Mammary epithelial cell (primary cell): Measurements from ENCODE around the gene SORCS1.

ENCODE experiments used
- EZH2 ChIP-seq: IDR thresholded peaks from 2 replicates; pipeline ENCODE4 v1.6.1; 2012; ENCODE audit warnings: low read length, inconsistent platforms, borderline replicate concordance
- TF ChIP-seq, protein P1 (sequence below), 2 donors: IDR thresholded peaks in 1 of 2; conservative IDR thresholded peaks in 1 of 2; 2 replicates each; pipeline ENCODE4 v1.5.1; 2011 to 2012; ENCODE audit warnings: inconsistent platforms in 2 of 2, low read length in 2 of 2, mild to moderate bottlenecking in 2 of 2, control low read depth in 1 of 2, low read depth in 1 of 2; ENCODE audit not compliant: insufficient read depth in 1 of 2; ENCODE audit errors: extremely low read depth in 1 of 2

DNA sequence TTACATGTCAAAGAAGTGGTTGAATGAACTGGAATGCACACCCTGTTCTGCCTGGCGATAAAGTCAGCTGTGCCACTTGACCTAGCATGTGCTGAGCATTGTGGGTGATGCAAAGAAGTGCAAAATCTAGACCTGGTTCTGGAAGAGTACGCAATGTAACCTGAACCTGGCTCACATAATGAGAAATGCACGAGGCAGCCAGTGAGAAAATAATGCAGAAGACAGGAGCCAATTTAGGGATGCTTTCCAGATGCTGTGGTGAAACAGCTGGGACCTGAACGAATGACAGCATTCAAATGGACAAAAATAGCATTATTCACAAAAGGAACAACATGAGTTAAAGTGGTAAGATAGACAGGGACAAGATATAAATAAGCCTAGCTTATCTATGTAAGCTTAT is 402.6 kb downstream of the SORCS1 start:
- no peak for TF ChIP-seq EZH2
- TF ChIP-seq, protein P1, sequence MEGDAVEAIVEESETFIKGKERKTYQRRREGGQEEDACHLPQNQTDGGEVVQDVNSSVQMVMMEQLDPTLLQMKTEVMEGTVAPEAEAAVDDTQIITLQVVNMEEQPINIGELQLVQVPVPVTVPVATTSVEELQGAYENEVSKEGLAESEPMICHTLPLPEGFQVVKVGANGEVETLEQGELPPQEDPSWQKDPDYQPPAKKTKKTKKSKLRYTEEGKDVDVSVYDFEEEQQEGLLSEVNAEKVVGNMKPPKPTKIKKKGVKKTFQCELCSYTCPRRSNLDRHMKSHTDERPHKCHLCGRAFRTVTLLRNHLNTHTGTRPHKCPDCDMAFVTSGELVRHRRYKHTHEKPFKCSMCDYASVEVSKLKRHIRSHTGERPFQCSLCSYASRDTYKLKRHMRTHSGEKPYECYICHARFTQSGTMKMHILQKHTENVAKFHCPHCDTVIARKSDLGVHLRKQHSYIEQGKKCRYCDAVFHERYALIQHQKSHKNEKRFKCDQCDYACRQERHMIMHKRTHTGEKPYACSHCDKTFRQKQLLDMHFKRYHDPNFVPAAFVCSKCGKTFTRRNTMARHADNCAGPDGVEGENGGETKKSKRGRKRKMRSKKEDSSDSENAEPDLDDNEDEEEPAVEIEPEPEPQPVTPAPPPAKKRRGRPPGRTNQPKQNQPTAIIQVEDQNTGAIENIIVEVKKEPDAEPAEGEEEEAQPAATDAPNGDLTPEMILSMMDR (conservative IDR thresholded peaks at IDR 0.05 in 1 of 2, IDR thresholded peaks at IDR 0.05 in 1 of 2; ENCODE audit: extremely low read depth in 1 of 2, insufficient read depth in 1 of 2, low read depth in 1 of 2, low read length in 2 of 2), result no peak
